ENCODE measurements around the gene ANKRD50.
A peak's percentile ranks its signal among the peaks of the same experiment; 100 is the strongest.

ANKRD50 gene

GRCh38 chr4:124712372-124713184 is at the start of gene ANKRD50:
Gene ANKRD50 (minus strand): TSS chr4:124712732. CDS start chr4:124710511, 2,221 bp downstream.
- DNase-seq, result peak; percentile 83

- no peak for DNase-seq
Observed at GRCh38 chr4:124757126-124757525, 44.6 kb upstream of the ANKRD50 start.

- DNase-seq, result no peak
Observed at GRCh38 chr4:124754681-124755080, 42.1 kb upstream of the ANKRD50 start.

DNA sequence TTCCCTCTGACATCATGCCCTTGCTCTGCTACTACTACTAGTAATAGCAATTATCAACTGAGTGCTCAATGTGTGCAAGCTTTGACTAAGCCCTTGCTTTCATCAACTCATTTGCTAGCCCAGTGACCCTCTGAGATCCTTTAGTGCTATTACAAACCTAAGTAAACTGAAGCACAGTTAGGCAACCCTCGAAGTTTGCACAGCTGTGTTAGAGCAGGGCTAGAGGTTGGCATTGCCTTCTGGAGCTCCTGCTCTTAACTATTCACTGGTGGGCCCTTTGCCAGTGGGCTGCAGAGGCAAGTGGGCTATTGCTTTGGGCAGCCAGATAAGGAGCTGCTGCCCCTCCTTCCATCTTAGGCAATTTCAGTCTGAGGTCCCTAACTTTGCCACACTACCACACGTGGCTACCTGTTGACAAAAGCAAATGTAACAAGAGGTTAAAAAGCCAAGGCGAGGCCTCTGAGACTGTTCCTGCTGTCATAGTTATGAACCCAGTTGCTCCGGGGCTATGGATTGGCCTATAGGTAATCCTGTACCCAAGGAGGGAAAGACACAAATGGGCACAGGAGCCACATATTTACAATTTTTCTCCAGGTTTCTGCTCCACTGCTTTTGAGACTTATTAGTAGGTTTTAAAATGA is 41.5 kb upstream of the ANKRD50 start:
- DNase-seq, result peak; percentile 73

DNA sequence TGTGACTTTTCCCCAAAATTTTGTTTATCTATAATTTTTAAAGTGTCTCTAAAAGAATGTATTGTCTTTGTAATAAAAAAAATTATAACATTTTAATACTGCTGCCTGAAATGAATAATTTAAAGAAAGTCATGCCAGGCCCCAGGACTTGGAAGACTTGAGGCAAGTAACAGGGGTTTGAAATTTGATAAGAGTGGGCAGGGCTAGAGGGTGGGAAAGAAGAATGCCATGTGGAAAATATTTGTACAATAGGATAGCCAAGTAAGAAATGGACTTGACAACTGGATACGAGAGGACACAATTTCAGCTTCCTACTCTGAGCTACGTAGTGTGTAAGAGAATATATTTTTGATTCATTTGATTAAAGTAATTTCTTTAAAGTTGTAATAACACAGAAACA is 36.9 kb upstream of the ANKRD50 start:
- DNase-seq, result no peak

DNA sequence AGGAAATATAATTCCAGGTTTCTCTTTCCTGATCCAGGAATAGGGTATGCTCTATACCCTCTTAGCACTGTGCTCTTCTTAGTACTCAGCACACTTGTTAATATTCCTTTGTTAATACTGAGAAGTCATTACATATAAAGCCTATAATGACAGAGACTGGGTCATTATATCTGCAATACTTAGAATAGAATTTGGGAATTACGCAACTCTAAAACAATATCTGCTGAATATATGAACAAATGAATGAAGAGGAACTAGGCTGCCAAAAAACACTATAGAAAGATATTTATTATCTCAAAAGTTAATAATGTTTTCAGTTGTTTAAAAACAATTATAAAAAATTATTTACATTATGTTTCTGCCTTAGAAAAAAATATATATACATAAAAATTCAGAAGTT is 36.4 kb upstream of the ANKRD50 start:
- no peak for DNase-seq

GRCh38 chr4:124745985-124746801 is 33.7 kb upstream of the ANKRD50 start:
- DNase-seq, result no peak

- no peak for DNase-seq
Observed at GRCh38 chr4:124743711-124744110, 31.2 kb upstream of the ANKRD50 start.

DNA sequence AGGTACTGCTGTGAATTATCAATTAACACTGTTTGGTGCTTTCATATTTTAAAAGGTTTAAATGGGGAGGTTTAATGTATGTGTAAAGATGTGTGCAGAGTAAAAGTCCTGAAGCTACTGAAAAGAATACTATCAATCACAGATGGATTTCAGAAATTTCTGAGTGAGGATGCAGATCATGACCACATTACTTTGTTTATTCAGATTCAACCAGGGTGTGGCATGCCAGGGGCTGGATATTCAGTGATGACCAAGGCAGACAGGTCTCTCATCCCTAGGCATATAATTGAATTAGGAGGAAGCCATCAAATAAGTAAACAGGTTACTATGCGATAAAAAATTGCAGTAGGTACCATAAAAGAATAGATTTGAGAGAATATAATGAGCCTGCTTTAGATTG is 28.0 kb upstream of the ANKRD50 start:
- DNase-seq, result no peak

GRCh38 chr4:124738994-124739393 is 26.5 kb upstream of the ANKRD50 start:
- no peak for DNase-seq

- DNase-seq, result no peak
Observed at GRCh38 chr4:124737619-124738018, 25.1 kb upstream of the ANKRD50 start.

DNA sequence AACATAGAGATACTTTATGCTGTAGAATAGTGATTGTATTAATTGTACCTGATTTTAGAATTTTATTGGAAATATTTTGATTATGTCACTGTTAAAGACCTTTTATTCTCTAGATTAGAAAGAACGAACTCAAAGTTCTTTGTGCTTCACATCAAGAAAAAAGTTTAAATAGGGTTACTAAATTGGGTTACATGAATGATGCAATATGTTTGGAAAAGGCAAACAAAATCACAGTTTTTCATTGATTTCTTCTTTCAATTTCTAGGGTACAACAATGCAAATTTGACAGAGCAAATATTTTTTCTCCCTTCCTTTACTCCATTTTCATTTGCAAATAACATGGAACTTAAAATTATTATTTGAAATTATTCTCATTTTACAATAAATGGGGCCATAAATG is 24.0 kb upstream of the ANKRD50 start:
- DNase-seq, result no peak

DNA sequence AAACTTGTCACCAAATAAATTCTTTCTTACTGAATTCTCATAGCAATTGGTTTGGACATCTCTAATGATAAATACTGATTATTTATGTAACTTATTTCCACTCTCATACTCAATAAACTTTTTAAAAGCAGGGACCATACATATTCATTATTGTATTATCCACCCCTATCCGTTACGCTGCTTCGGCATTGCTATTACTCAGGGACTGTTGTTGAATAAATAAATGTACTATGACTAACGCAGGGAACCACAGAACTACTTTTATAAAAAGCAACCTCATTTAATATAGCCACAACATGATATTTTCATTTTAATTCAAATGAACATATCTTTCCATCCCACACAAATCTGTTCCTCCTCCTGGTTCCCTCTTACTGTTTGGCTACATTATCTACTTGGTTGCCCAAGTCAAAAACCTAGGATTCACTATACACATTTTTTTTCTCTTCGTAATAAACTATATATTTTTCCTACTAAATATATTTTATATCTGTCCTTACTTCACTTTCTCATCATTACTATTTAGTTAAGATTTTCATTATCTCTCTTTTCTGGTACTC is 14.9 kb upstream of the ANKRD50 start:
- DNase-seq, result no peak

- no peak for DNase-seq
Observed at GRCh38 chr4:124726269-124726668, 13.7 kb upstream of the ANKRD50 start.

- no peak for DNase-seq
Observed at GRCh38 chr4:124722071-124722470, 9.5 kb upstream of the ANKRD50 start.

DNA sequence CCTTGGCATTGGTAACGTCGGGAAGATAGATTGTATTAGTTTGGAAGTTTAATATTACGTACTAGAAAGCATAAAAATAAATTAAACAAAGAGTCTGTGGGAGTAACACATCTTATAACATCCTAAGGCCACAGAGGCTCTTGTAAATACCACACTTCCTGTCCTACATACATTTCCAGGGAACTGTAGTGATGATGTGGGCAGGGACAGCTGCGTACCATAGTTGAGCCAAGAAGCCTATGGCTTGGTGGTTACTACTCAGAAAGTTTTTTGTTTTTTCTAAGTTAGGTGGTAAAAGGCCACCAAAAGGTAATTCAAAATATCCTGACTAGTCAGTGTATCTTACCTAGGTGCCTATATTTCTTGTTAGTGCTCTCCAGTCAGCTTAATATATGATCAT is 4.6 kb upstream of the ANKRD50 start:
- no peak for DNase-seq

GRCh38 chr4:124713185-124713592 is 657 bp upstream of the ANKRD50 start:
- peak; percentile 54 for DNase-seq

DNA sequence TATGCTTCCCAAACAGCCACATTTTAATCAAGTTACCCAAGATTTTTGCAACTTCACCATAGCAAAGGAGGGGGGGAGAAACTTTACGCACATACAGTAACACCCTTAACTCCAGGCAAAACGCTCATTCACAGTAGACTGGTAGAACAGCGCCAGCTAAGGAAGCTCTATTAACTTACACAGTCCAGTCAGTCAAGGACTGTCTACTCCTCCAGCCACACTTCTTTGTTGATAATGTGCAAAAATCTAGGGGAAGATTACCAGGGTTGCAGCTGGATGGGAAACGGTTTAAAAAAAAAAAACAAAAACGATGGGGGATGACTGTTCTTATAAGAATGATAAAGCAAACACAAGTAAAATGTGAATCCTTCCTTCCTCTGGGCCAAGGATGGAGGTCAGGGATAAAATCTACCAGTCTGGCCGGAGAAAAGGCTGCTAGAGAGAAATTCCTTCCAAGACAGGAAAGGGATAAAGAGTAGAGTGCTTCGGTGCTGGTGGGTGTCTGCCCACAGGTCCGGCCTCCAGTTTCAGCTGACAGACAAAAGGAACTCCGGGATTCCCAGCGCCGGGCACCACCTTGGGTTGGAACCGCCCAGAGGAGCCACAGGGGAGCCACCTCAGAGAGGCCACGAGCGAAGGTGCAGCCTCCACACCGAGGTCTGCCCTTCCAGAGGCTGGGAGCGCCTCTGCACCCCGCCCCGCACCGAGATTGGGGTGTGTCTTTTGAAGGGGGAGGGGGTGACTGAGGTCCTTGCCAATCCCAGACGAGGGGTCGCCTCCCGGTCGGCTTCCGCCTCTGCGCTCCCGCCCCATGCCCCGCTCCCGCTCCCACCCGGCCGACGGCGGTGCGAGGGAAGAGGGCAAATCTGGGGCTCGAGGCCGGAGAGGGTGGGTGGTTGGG is 811 bp downstream of the ANKRD50 start:
- DNase-seq, result peak; percentile 47

DNA sequence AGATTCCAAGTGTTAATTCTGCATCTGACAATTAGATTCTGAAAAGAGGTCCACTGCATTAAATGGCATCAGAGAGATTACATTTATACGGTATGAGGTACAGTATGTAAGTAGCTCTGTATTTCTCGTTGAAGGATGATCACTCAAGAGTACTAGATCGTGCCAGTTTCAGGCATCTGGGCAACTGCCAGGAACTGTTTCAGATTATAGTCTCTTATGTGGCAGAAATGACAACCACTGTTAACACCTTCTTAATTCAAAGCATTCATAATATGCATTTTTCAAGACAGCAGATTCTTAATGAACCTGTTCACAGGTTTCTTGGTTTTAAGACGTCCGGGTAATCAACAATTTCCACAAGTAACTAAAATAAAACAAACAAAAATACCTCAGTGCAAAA is 1.6 kb downstream of the ANKRD50 start:
- DNase-seq, result no peak

- DNase-seq, result no peak
Observed at GRCh38 chr4:124710015-124710741, 2.4 kb downstream of the ANKRD50 start.

DNA sequence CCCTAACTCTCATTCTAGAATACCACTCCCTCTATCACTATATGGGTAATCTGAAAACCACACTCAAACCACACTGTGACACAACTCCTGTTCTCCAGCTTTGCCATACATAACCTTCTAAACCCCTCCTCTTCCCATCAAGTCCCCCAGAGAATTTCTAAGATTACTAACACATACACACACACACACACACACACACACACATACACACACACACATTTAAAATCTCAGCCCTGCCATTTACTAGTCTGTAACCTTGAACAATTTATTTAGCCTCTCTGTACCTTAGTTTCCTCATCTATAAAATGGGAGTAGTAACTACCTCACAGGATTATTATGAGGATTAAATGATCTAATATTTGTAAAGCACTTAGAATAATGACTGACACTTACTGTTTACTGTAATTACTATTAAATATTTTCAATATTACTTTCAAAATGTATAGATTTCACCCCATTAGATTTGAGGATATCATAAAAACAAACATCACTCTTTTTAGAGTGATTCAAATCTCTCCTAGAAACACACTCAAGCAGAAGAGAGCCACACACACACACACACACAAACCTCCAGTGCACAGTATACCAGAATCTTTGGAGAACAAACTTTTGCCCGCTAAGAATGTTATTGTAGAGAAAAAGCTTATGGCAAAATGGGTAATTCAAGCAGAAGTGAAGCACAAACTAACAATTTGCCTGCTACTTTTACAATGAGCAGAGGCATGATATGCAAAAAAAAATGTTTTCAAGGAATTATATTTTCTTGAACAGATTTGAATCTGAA is 3.8 kb downstream of the ANKRD50 start:
- no peak for DNase-seq
